ENCODE results near the gene MFN1.
A peak's percentile ranks its signal among the peaks of the same experiment; 100 is the strongest.

The MFN1 gene

DNA sequence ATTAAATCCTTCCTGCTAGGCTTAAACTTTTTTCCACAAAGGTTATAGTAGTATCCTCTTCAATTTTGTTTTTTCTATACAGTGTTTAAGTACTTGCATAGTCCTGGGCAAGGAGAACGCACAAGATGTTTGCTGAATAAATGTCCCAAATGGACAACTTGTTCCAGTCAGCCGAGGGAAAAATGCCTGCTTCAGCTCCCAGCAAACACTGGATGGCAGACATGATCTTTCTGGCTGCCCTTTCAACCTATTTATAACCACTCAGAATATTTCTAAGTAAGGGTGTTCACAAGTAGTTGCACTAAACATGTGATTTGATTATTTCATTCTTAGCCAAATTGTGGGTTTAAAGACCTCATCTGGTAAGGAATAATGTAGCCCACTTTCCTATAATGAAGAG is 74.0 kb downstream of the MFN1 start:
- TF ChIP-seq POLR2A (IDR thresholded peaks at IDR 0.05; ENCODE audit: extremely low read depth, insufficient read length) (no peak), MYC (IDR thresholded peaks at IDR 0.05; ENCODE audit: low read depth, low read length) (no peak)
- TF ChIP-seq, protein P1, sequence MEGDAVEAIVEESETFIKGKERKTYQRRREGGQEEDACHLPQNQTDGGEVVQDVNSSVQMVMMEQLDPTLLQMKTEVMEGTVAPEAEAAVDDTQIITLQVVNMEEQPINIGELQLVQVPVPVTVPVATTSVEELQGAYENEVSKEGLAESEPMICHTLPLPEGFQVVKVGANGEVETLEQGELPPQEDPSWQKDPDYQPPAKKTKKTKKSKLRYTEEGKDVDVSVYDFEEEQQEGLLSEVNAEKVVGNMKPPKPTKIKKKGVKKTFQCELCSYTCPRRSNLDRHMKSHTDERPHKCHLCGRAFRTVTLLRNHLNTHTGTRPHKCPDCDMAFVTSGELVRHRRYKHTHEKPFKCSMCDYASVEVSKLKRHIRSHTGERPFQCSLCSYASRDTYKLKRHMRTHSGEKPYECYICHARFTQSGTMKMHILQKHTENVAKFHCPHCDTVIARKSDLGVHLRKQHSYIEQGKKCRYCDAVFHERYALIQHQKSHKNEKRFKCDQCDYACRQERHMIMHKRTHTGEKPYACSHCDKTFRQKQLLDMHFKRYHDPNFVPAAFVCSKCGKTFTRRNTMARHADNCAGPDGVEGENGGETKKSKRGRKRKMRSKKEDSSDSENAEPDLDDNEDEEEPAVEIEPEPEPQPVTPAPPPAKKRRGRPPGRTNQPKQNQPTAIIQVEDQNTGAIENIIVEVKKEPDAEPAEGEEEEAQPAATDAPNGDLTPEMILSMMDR (IDR thresholded peaks at IDR 0.05; ENCODE audit: low read depth, low read length) = no peak
- TF ChIP-seq, protein P2, sequence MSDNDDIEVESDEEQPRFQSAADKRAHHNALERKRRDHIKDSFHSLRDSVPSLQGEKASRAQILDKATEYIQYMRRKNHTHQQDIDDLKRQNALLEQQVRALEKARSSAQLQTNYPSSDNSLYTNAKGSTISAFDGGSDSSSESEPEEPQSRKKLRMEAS (IDR thresholded peaks at IDR 0.05; ENCODE audit: low read depth, low read length) = no peak
- no peak overlapping the region for H3K4me3 ChIP-seq (ENCODE audit: low read depth, low read length)
- DNase-seq (ENCODE audit: low read depth) = peak; percentile 10

DNA sequence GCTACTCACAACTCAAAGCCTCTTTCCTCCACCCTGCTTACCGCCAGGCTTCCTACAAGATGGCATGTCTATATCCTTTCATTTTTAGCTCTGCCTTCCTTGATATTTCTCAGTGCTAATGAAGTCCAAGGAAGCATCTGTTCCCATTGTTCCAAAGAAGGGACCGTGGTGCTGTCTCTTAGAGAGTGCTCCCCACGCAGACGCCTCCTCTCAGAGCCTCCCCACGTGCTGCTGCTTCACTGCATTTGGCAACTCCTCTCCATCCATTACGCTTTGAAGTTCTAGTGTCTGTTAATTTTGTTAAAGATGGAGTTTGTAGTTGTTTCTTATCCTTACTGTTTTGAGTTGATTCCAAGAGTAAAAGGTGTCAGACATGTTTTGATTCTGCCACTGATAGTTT is 77.6 kb downstream of the MFN1 start:
- H3K4me3 ChIP-seq (ENCODE audit: low read depth, low read length) = no peak overlapping the region
- TF ChIP-seq, protein P2 (IDR thresholded peaks at IDR 0.05; ENCODE audit: low read depth, low read length) = no peak
- TF ChIP-seq MYC (IDR thresholded peaks at IDR 0.05; ENCODE audit: low read depth, low read length) (no peak), POLR2A (IDR thresholded peaks at IDR 0.05; ENCODE audit: extremely low read depth, insufficient read length) (no peak)
- TF ChIP-seq, protein P1 (IDR thresholded peaks at IDR 0.05; ENCODE audit: low read depth, low read length) = no peak
- DNase-seq (ENCODE audit: low read depth) = no peak

DNA sequence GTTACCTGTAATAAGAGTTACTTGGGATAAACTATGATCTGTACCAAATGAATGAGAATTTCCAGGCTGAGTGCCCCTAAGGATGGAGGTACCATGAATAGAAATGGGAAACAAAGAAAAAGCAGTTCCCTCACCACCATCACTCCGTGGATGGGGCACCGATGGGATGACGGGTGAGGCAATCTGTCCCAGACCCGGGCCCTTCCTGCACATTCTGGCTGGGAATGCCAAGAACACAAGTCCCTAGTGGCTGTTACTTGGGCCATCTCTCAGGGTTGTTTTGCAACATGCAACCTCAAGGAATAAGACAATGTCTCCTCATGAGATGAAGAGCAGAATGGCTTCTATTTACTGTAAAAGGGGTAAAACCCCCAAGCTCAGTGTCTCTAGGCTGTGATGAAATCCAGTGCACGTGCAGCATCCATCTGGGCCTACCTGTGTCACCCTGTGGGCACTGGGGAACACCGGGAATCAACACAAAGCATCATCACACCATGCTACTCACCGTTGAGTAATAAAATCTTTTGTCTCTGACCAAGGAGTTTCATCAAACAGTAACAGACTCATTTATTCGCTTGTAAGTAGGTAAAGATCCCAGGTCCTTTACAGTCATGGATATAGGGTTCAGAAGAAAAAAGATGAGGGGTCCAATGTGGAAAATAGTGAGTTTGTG is 81.5 kb downstream of the MFN1 start:
- no peak overlapping the region for H3K4me3 ChIP-seq (ENCODE audit: low read depth, low read length)
- no peak for DNase-seq (ENCODE audit: low read depth)
- TF ChIP-seq, protein P1 (IDR thresholded peaks at IDR 0.05; ENCODE audit: low read depth, low read length) = no peak
- TF ChIP-seq POLR2A (IDR thresholded peaks at IDR 0.05; ENCODE audit: extremely low read depth, insufficient read length) = no peak
- TF ChIP-seq, protein P2 (IDR thresholded peaks at IDR 0.05; ENCODE audit: low read depth, low read length) = no peak
- no peak for TF ChIP-seq MYC (IDR thresholded peaks at IDR 0.05; ENCODE audit: low read depth, low read length)

DNA sequence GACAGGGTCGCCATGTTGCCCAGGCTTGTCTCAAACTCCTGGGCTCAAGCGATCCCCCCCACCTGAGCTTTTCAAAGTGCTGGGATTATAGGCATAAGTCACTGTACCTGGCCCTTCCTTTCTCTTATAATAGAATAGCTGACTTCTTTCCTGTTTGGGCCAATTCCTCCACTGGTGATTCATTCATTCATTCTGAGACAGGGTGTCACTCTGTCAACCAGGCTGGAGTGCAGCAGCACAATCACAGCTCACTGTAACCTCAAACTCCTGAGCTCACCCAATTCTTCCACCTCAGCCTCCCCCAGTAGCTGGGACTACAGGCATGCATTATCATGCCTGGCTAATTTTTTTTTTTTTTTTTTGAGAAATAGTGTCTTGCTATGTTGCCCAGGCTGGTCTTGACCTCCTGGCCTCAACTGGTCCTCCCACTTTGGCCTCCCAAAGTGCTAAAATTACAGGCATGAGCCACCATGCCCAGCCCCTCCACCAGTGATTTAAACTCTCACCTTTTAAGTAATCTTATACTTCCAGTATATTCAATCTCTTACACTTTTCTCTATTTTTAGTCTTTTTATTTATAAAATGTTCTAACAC is 82.9 kb downstream of the MFN1 start:
- TF ChIP-seq, protein P2 (IDR thresholded peaks at IDR 0.05; ENCODE audit: low read depth, low read length) = no peak
- TF ChIP-seq MYC (IDR thresholded peaks at IDR 0.05; ENCODE audit: low read depth, low read length) = no peak
- no peak for TF ChIP-seq POLR2A (IDR thresholded peaks at IDR 0.05; ENCODE audit: extremely low read depth, insufficient read length)
- TF ChIP-seq, protein P1 (IDR thresholded peaks at IDR 0.05; ENCODE audit: low read depth, low read length) = no peak
- no peak for DNase-seq (ENCODE audit: low read depth)
- no peak overlapping the region for H3K4me3 ChIP-seq (ENCODE audit: low read depth, low read length)

DNA sequence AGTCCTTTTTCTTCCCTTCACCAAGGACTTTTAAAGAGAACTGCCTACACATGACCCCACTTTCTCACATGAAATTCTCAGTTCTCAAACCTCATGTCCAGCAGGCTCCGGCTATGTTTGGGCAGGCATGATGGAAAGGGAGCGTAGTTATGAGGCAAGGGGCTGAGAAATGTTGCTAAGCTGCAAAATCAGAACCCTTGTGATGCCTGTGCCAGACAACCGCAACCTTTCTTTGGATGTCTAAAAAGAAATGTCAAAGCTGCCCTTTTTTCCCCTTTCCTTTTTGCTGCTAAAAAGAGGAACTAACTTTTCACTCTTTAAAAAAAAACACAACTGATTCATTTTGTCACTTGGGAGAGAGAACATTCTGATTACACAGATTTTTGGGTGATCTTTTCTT is 84.5 kb downstream of the MFN1 start:
- H3K4me3 ChIP-seq (ENCODE audit: low read depth, low read length) = no peak overlapping the region
- TF ChIP-seq, protein P1 (IDR thresholded peaks at IDR 0.05; ENCODE audit: low read depth, low read length) = no peak
- TF ChIP-seq, protein P2 (IDR thresholded peaks at IDR 0.05; ENCODE audit: low read depth, low read length) = no peak
- TF ChIP-seq POLR2A (IDR thresholded peaks at IDR 0.05; ENCODE audit: extremely low read depth, insufficient read length) (no peak), MYC (IDR thresholded peaks at IDR 0.05; ENCODE audit: low read depth, low read length) (no peak)
- peak; percentile 44 for DNase-seq (ENCODE audit: low read depth)
